ENCODE data around the gene PRMT3. TPM values are rescaled to one million over a fixed set of nuclear protein-coding genes. Genes with fewer than 3 reads are reported as not detected.
"Not testable (repeated sequence)": the region's sequence is repeated elsewhere in the genome, so short reads cannot be mapped to it uniquely, and the experiment has no call there.

Gene PRMT3
- total RNA-seq, 1 donor from 2014 or later: 26.5 TPM

GRCh38 chr11:20457934-20458680 lies 70.6 kb downstream of the PRMT3 start:
- no peak for DNase-seq (ENCODE audit: low spot score)

GRCh38 chr11:20458905-20459632 lies 71.6 kb downstream of the PRMT3 start:
- no peak for DNase-seq (ENCODE audit: low spot score)

- DNase-seq (ENCODE audit: low spot score): no peak
Observed at GRCh38 chr11:20459865-20460264, 72.3 kb downstream of the PRMT3 start.

GRCh38 chr11:20464518-20464917 lies 77.0 kb downstream of the PRMT3 start:
- no peak for DNase-seq (ENCODE audit: low spot score)

GRCh38 chr11:20467487-20468185 lies 80.1 kb downstream of the PRMT3 start:
- no peak for DNase-seq (ENCODE audit: low spot score)

- no peak for DNase-seq (ENCODE audit: low spot score)
Observed at GRCh38 chr11:20470348-20470747, 82.8 kb downstream of the PRMT3 start.

- not testable (repeated sequence) for DNase-seq (ENCODE audit: low spot score)
Observed at GRCh38 chr11:20471929-20472328, 84.4 kb downstream of the PRMT3 start.

GRCh38 chr11:20474176-20474881 lies 86.8 kb downstream of the PRMT3 start:
- DNase-seq (ENCODE audit: low spot score): no peak

- no peak for DNase-seq (ENCODE audit: low spot score)
Observed at GRCh38 chr11:20474882-20475517, 87.5 kb downstream of the PRMT3 start.

GRCh38 chr11:20477418-20478090 lies 90.0 kb downstream of the PRMT3 start:
- DNase-seq (ENCODE audit: low spot score): no peak

- no peak for DNase-seq (ENCODE audit: low spot score)
Observed at GRCh38 chr11:20479513-20479912, 92.0 kb downstream of the PRMT3 start.

- no peak for DNase-seq (ENCODE audit: low spot score)
Observed at GRCh38 chr11:20483931-20484330, 96.4 kb downstream of the PRMT3 start.

GRCh38 chr11:20484416-20484815 lies 96.9 kb downstream of the PRMT3 start:
- DNase-seq (ENCODE audit: low spot score): not testable (repeated sequence)

GRCh38 chr11:20488352-20488751 lies 100.8 kb downstream of the PRMT3 start:
- no peak for DNase-seq (ENCODE audit: low spot score)

- no peak for DNase-seq (ENCODE audit: low spot score)
Observed at GRCh38 chr11:20489948-20490347, 102.4 kb downstream of the PRMT3 start.

- DNase-seq (ENCODE audit: low spot score): no peak
Observed at GRCh38 chr11:20493340-20493739, 105.8 kb downstream of the PRMT3 start.

GRCh38 chr11:20497124-20497792 lies 109.7 kb downstream of the PRMT3 start:
- no peak for DNase-seq (ENCODE audit: low spot score)

GRCh38 chr11:20501252-20501651 lies 113.7 kb downstream of the PRMT3 start:
- DNase-seq (ENCODE audit: low spot score): no peak

- DNase-seq (ENCODE audit: low spot score): no peak
Observed at GRCh38 chr11:20501971-20502370, 114.5 kb downstream of the PRMT3 start.

- no peak for DNase-seq (ENCODE audit: low spot score)
Observed at GRCh38 chr11:20511982-20512381, 124.5 kb downstream of the PRMT3 start.
